T-cell (primary cell): ENCODE data around the gene BNC2. TPM values are rescaled to one million over a fixed set of nuclear protein-coding genes. Genes with fewer than 3 reads are reported as not detected.
A peak's percentile ranks its signal among the peaks of the same experiment; 100 is the strongest.

Experiments
- ATAC-seq, 4 experiments: fragments of 200-7000 bp in 3 of 4; fragments of 150-1000 bp in 1 of 4; cut with Tn5 transposase; replicated peaks in 1 of 4; 1 replicate in 3 of 4; 2 replicates in 1 of 4; pipeline ENCODE4 v1.10.0; 2021; ENCODE audit warnings: moderate library complexity in 3 of 4, mild to moderate bottlenecking in 2 of 4, moderate number of reproducible peaks in 1 of 4
- CTCF ChIA-PET, 2 donors: fragments of 300-600 bp; sonication (Branson Sonifier 250); formaldehyde crosslinking; loops; one replicate each; lab custom pipeline; 2022; ENCODE audit warnings: antibody characterized with exemption in 2 of 2; lab: Charles Lee
- POLR2A ChIA-PET, 2 donors: fragments of 300-600 bp; sonication (Branson Sonifier 250); formaldehyde crosslinking; loops; one replicate each; lab custom pipeline; 2022; ENCODE audit warnings: antibody characterized with exemption in 2 of 2; lab: Charles Lee
- DNase-seq, 35 experiments: peaks; one replicate each; pipeline versions ENCODE4 v3.0.0 to v3.0.0-alpha.2; 2013 to 2023
- H3K27ac ChIP-seq: one replicate; pipeline ENCODE4 v1.5.1; 2013; ENCODE audit warnings: low read length
- H3K27me3 ChIP-seq, 2 experiments: replicated peaks in 1 of 2; 1 replicate in 1 of 2; 2 replicates in 1 of 2; pipeline versions ENCODE4 v1.6.1 to v1.7.0; 2013; ENCODE audit warnings: low read length in 1 of 2, mixed read lengths in 1 of 2; ENCODE audit not compliant: control insufficient read depth in 2 of 2, insufficient read depth in 2 of 2; ENCODE audit errors: extremely low read depth in 1 of 2
- H3K36me3 ChIP-seq, 2 donors: 1 replicate in 1 of 2; 2 replicates in 1 of 2; pipeline versions ENCODE4 v1.6.1 to v1.7.0; 2013; ENCODE audit warnings: low read length in 1 of 2; ENCODE audit not compliant: control insufficient read depth in 2 of 2, insufficient read depth in 1 of 2; ENCODE audit errors: extremely low read depth in 1 of 2
- H3K4me1 ChIP-seq, 2 experiments: 1 replicate in 1 of 2; 2 replicates in 1 of 2; pipeline versions ENCODE4 v1.6.1 to v1.7.0; 2013; ENCODE audit warnings: low read length in 2 of 2, mixed read lengths in 1 of 2; ENCODE audit not compliant: insufficient read depth in 2 of 2, control insufficient read depth in 1 of 2; ENCODE audit errors: extremely low read depth in 1 of 2
- H3K4me3 ChIP-seq, 2 donors: 1 replicate in 1 of 2; 2 replicates in 1 of 2; pipeline versions ENCODE4 v1.5.1 to v1.7.0; 2013; ENCODE audit warnings: mild to moderate bottlenecking in 2 of 2, low read length in 1 of 2, moderate library complexity in 1 of 2; ENCODE audit not compliant: control insufficient read depth in 1 of 2; ENCODE audit errors: extremely low read depth in 1 of 2
- H3K9me3 ChIP-seq: 2 replicates; pipeline ENCODE4 v1.7.0; 2013
- H3K27ac Mint-ChIP-seq, 2 donors: one replicate each; pipeline ENCODE4 v1.8.0; 2020 to 2021; ENCODE audit warnings: mild to moderate bottlenecking in 2 of 2, mixed read lengths in 2 of 2
- H3K27me3 Mint-ChIP-seq, 2 donors: one replicate each; pipeline ENCODE4 v1.8.0; 2021 to 2022; ENCODE audit warnings: mixed read lengths in 2 of 2
- H3K36me3 Mint-ChIP-seq: one replicate; pipeline ENCODE4 v1.8.0; 2021; ENCODE audit warnings: mixed read lengths
- H3K4me1 Mint-ChIP-seq, 3 donors: one replicate each; pipeline ENCODE4 v1.8.0; 2020 to 2022; ENCODE audit warnings: mixed read lengths in 3 of 3, mild to moderate bottlenecking in 1 of 3
- H3K4me3 Mint-ChIP-seq, 3 donors: one replicate each; pipeline ENCODE4 v1.8.0; 2020 to 2022; ENCODE audit warnings: mild to moderate bottlenecking in 3 of 3, mixed read lengths in 3 of 3, moderate library complexity in 3 of 3
- H3K9me3 Mint-ChIP-seq, 3 donors: one replicate each; pipeline ENCODE4 v1.8.0; 2020 to 2022; ENCODE audit warnings: mixed read lengths in 3 of 3
- WGBS: methylation state at CpG from one replicate; pipeline ENCODE4 v1.1.5; 2013; ENCODE audit warnings: missing lambda C conversion rate; ENCODE audit not compliant: insufficient coverage; 5-methylcytosine and 5-hydroxymethylcytosine counted together
- total RNA-seq, 35 experiments: library from RNA in 6 of 35; stranded (reverse) in 6 of 35; fragments of 120-200 nt in 1 of 35; gene quantifications; one replicate each; pipeline versions ENCODE4 v1.2.1 to v1.2.4 and lab custom pipeline; 2013 to 2026

The BNC2 gene
- total RNA-seq, 5 donors from 2014 or later (not counting 1 experiment from before 2014, with no cell fraction given), result 0.03 to 2.1 (median 0.57) TPM

- H3K27ac ChIP-seq, result no peak overlapping the region
- H3K4me1 ChIP-seq, result peaks cover 0 to 11% of the 10 kb centered on the region in 2 experiments
- no peak overlapping the region for H3K4me3 ChIP-seq
- H3K27me3 ChIP-seq, result no peaks in the 10 kb centered on the region
- H3K36me3 Mint-ChIP-seq, result no peaks in the 10 kb centered on the region
- no peaks in the 10 kb centered on the region for H3K4me1 Mint-ChIP-seq
- no peaks in the 10 kb centered on the region for H3K27me3 Mint-ChIP-seq
- no peak for DNase-seq
- CTCF ChIA-PET, result no interaction called here
- peaks cover 0 to 8% (median 6%) of the 10 kb centered on the region in 3 donors for H3K9me3 Mint-ChIP-seq
- H3K36me3 ChIP-seq, result no peaks in the 10 kb centered on the region
- H3K27ac Mint-ChIP-seq, result no peak overlapping the region
- H3K4me3 Mint-ChIP-seq, result no peak overlapping the region
- ATAC-seq, result no peak
- H3K9me3 ChIP-seq, result no peaks in the 10 kb centered on the region
- POLR2A ChIA-PET, result no interaction called here
- 97% methylated on average over 3 of the region's 6 CpGs for WGBS
Measured at GRCh38 chr9:16418721-16419120, 451.7 kb downstream of the BNC2 start.

- POLR2A ChIA-PET, result no interaction called here
- H3K9me3 Mint-ChIP-seq, result peaks cover 0 to 8% (median 5%) of the 10 kb centered on the region in 3 donors
- no peaks in the 10 kb centered on the region for H3K36me3 Mint-ChIP-seq
- Histone ChIP-seq H3K9me3 (no peaks in the 10 kb centered on the region), H3K4me1 (peaks cover 0 to 11% of the 10 kb centered on the region in 2 experiments), H3K4me3 (no peak overlapping the region), H3K36me3 (no peaks in the 10 kb centered on the region), H3K27ac (no peak overlapping the region), H3K27me3 (no peaks in the 10 kb centered on the region)
- no peak for ATAC-seq
- H3K4me1 Mint-ChIP-seq, result no peaks in the 10 kb centered on the region
- WGBS, result 100% methylated on average over 1 of the region's 3 CpGs
- H3K27ac Mint-ChIP-seq, result no peak overlapping the region
- no peaks in the 10 kb centered on the region for H3K27me3 Mint-ChIP-seq
- DNase-seq, result no peak
- no peak overlapping the region for H3K4me3 Mint-ChIP-seq
- CTCF ChIA-PET, result no interaction called here
Measured at GRCh38 chr9:16417749-16418148, 452.7 kb downstream of the BNC2 start.

GRCh38 chr9:16417161-16417560 is 453.3 kb downstream of the BNC2 start:
- DNase-seq (peak in 1 of 35 experiments; percentile 4), ATAC-seq (no peak)
- no peaks in the 10 kb centered on the region for H3K27me3 Mint-ChIP-seq
- WGBS, result 60% methylated on average over 1 of the region's 3 CpGs
- H3K4me1 ChIP-seq, result peaks cover 0 to 11% of the 10 kb centered on the region in 2 experiments
- CTCF ChIA-PET, result no interaction called here
- no peak overlapping the region for H3K4me3 ChIP-seq
- POLR2A ChIA-PET, result no interaction called here
- no peak overlapping the region for H3K27ac ChIP-seq
- no peaks in the 10 kb centered on the region for H3K9me3 ChIP-seq
- H3K36me3 ChIP-seq, result no peaks in the 10 kb centered on the region
- no peaks in the 10 kb centered on the region for H3K4me1 Mint-ChIP-seq
- peaks cover 0 to 8% (median 0%) of the 10 kb centered on the region in 3 donors for H3K9me3 Mint-ChIP-seq
- H3K27me3 ChIP-seq, result no peaks in the 10 kb centered on the region
- H3K4me3 Mint-ChIP-seq, result no peak overlapping the region
- H3K27ac Mint-ChIP-seq, result no peak overlapping the region
- no peaks in the 10 kb centered on the region for H3K36me3 Mint-ChIP-seq

DNA sequence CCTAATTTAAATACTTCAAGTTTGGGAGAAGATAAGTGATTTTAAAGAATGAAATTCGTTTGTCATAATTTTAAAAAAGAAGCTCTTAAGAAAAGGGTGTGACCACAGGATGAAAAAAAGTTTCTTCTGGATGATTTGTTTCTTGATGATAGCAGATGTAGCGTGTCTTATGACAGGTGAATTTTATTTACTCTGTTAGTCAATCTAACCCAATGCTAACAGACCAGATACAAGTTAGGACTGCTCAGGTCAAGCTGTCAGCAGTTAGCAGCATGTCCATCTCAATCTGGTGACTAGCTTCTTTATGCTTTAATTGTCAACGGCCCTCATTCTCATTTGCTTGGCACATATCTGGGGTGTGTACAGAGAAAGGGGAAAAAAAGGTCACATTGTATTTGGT is 456.0 kb downstream of the BNC2 start:
- H3K36me3 Mint-ChIP-seq, result no peaks in the 10 kb centered on the region
- no peak overlapping the region for H3K27ac Mint-ChIP-seq
- H3K27me3 ChIP-seq, result no peaks in the 10 kb centered on the region
- peaks cover 0 to 11% of the 10 kb centered on the region in 2 experiments for H3K4me1 ChIP-seq
- H3K4me1 Mint-ChIP-seq, result no peaks in the 10 kb centered on the region
- H3K4me3 Mint-ChIP-seq, result no peak overlapping the region
- no peak overlapping the region for H3K27ac ChIP-seq
- POLR2A ChIA-PET, result no interaction called here
- H3K9me3 Mint-ChIP-seq, result peaks cover 4 to 8% (median 5%) of the 10 kb centered on the region in 3 donors
- no peaks in the 10 kb centered on the region for H3K36me3 ChIP-seq
- H3K27me3 Mint-ChIP-seq, result no peaks in the 10 kb centered on the region
- no peaks in the 10 kb centered on the region for H3K9me3 ChIP-seq
- H3K4me3 ChIP-seq, result no peak overlapping the region
- DNase-seq (no peak), ATAC-seq (no peak)
- CTCF ChIA-PET, result interaction anchor here in 1 of 2 donors (0.6 kb wide), 1 partner anchor 412 kb away, joined by 3 read pairs; no protein-coding TSS in a partner anchor
- WGBS, result 63% methylated on average over 2 of the region's 3 CpGs

- H3K9me3 Mint-ChIP-seq, result peaks cover 4 to 5% (median 4%) of the 10 kb centered on the region in 3 donors
- DNase-seq (no peak), ATAC-seq (no peak)
- ChIA-PET POLR2A (no interaction called here), CTCF (no interaction called here)
- H3K27me3 Mint-ChIP-seq, result no peaks in the 10 kb centered on the region
- no peak overlapping the region for H3K27ac Mint-ChIP-seq
- no peaks in the 10 kb centered on the region for H3K4me1 Mint-ChIP-seq
- no peaks in the 10 kb centered on the region for H3K36me3 Mint-ChIP-seq
- no peak overlapping the region for H3K4me3 ChIP-seq
- no peaks in the 10 kb centered on the region for H3K36me3 ChIP-seq
- H3K27me3 ChIP-seq, result no peaks in the 10 kb centered on the region
- H3K4me3 Mint-ChIP-seq, result no peak overlapping the region
- 52% methylated on average over 4 of the region's 9 CpGs for WGBS
- no peaks in the 10 kb centered on the region for H3K9me3 ChIP-seq
- no peak overlapping the region for H3K27ac ChIP-seq
- peaks cover 0 to 11% of the 10 kb centered on the region in 2 experiments for H3K4me1 ChIP-seq
Measured at GRCh38 chr9:16413509-16414016, 456.9 kb downstream of the BNC2 start.

DNA sequence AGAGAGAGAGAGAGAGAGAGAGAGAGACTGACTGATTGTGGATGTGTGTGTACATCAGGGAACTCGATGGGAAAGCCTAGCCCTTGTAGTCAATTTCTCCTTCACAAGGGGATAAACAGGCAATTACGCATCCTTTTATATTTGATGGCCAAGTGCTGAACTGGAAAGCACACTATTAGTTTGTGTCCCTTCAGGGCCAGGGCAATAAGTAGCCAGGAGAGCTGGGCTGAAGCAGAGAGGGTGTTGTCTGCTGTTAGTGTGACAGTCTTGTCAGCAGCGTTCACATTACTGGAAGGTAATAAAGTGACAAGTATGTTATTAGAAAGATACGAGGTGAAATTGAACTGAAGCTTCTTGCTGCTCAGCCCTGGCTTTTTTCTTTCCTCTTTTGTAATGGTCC is 457.7 kb downstream of the BNC2 start:
- ATAC-seq (no peak), DNase-seq (no peak)
- ChIA-PET CTCF (no interaction called here), POLR2A (no interaction called here)
- Mint-ChIP-seq H3K27me3 (no peaks in the 10 kb centered on the region), H3K4me1 (no peaks in the 10 kb centered on the region), H3K9me3 (peaks cover 4 to 5% (median 4%) of the 10 kb centered on the region in 3 donors), H3K27ac (no peak overlapping the region), H3K36me3 (no peaks in the 10 kb centered on the region), H3K4me3 (no peak overlapping the region)
- H3K4me3 ChIP-seq, result no peak overlapping the region
- peaks cover 0 to 11% of the 10 kb centered on the region in 2 experiments for H3K4me1 ChIP-seq
- H3K27ac ChIP-seq, result no peak overlapping the region
- 100% methylated on average over 1 of the region's 4 CpGs for WGBS
- no peaks in the 10 kb centered on the region for H3K9me3 ChIP-seq
- H3K27me3 ChIP-seq, result no peaks in the 10 kb centered on the region
- H3K36me3 ChIP-seq, result no peaks in the 10 kb centered on the region
